K562 treated with DMSO at 1 percent for 12 hours (cell line): Measurements from ENCODE around the gene HNF1A. TPM values are rescaled to one million over a fixed set of nuclear protein-coding genes. Genes with fewer than 3 reads are reported as not detected.

Experiments
- total RNA-seq: library from RNA; unstranded; fragments of 300-600 nt; gene quantifications from 2 replicates; pipeline ENCODE4 v1.2.3, GENCODE V29; 2022; ENCODE audit not compliant: insufficient read depth

The HNF1A gene, protein sequence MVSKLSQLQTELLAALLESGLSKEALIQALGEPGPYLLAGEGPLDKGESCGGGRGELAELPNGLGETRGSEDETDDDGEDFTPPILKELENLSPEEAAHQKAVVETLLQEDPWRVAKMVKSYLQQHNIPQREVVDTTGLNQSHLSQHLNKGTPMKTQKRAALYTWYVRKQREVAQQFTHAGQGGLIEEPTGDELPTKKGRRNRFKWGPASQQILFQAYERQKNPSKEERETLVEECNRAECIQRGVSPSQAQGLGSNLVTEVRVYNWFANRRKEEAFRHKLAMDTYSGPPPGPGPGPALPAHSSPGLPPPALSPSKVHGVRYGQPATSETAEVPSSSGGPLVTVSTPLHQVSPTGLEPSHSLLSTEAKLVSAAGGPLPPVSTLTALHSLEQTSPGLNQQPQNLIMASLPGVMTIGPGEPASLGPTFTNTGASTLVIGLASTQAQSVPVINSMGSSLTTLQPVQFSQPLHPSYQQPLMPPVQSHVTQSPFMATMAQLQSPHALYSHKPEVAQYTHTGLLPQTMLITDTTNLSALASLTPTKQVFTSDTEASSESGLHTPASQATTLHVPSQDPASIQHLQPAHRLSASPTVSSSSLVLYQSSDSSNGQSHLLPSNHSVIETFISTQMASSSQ
- total RNA-seq = not detected in 2 replicates

DNA sequence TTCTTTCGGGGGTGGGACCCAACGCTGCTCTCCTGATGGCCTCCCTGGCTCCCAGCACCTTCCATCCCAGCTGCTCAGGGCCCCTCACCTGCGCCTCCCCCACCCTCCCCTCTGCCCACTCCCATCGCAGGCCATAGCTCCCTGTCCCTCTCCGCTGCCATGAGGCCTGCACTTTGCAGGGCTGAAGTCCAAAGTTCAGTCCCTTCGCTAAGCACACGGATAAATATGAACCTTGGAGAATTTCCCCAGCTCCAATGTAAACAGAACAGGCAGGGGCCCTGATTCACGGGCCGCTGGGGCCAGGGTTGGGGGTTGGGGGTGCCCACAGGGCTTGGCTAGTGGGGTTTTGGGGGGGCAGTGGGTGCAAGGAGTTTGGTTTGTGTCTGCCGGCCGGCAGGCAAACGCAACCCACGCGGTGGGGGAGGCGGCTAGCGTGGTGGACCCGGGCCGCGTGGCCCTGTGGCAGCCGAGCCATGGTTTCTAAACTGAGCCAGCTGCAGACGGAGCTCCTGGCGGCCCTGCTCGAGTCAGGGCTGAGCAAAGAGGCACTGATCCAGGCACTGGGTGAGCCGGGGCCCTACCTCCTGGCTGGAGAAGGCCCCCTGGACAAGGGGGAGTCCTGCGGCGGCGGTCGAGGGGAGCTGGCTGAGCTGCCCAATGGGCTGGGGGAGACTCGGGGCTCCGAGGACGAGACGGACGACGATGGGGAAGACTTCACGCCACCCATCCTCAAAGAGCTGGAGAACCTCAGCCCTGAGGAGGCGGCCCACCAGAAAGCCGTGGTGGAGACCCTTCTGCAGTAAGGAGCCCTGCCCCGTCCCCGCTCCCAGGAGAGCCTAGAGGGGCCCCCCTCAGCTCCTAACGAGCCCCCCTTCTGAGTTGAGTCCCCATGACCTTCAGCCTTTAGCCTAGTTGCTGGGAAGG is at the start of gene HNF1A:
HNF1A (plus strand) TSS at position 248 of the 924 bp plus-strand sequence; CDS start at position 474, 226 bp downstream.

DNA sequence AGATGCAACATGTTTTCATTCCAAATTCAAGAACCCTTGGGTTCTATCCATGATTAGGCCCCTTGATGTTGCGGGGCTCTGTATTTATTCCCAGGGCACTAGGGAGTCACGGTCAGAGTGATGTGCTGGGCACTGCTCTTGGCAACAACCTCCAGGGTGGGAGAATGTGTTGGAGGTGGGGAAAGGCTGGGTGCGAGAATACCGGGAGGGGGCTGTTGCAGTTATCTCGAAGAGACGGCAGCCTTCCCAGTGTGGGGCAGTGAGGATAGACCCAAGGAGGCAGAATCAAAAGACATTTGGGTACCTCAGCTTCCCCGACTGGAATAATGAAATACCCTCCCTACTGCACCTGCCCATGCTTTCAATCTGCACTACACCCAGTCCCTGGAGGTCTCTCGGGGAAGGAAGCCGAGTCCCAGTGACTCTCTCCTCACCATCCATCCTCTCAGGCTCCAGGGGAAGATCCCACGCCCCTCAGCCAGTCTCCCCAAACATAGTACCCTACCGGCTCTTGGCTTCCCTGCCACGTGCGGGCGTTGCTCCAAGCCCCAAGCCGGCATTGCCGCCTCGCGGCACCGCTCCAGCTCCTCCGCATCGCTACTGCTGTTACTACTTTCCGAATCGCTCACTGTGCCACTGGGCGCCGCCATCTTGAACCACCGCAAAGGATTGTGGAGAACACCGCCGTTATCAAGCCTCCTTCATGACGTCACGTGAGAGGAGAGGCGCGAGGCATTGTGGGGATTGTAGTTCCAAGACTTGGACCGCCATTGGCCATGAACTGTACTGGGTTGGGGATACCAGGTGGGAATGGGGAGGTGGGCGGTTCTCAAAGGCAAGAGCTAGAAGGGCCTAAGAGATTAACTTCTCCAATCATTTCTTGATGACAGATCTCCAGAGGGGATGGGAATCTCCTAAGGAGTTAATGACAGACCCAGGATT is 37.8 kb downstream of the HNF1A start, which contains the start of gene C12orf43:
C12orf43 (minus strand) TSS at position 663 of the 942 bp plus-strand sequence; CDS start at position 650, 13 bp downstream.

DNA sequence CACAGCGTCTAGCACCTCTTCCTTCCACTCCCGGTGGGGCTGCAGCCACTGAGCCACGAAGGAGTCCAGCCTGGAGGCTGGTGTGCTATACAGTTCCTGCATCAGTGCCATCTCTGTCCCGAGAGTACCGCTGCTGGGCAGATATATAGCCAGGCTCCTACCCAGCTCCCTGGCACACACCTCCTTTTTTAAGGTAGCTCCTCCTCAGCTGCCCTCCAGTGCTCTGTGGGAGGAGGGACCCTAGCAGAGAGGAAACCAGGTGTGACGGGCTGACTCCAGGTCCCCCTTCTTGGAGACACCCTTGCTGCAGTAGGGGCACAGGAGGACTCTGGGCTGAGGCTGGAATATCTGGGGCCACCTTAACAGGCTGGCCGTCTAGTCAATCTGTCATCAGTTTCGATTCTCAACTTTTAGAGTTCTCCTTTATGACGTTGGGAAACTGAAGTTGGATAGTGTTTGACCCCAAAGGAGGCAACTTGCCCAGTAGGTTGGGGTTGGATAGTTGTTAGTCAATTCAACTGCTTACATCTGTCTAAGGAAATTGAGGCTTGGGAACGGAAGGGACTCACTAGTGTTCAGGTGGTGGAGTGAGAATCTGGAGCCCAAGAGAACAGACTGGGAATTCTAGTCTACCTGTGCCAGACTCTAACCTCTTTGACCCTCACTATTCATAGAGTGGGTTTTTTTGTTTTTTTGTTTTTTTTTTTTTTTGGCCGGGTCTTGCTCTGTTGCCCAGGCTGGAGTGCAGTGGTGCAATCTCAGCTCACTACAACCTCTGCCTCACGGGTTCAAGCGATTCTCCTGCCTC is 60.7 kb downstream of the HNF1A start, which contains the start of gene OASL:
OASL (minus strand) TSS at position 386 of the 808 bp plus-strand sequence; CDS start at position 111, 275 bp downstream.

Other genes starting within 250 kb of the HNF1A start
- 14.5 and 24.3 TPM in 2 replicates for gene SPPL3, start 74.2 kb upstream of the HNF1A start, total RNA-seq
- gene C12orf43, start 37.9 kb downstream of the HNF1A start, total RNA-seq = 4.4 and 8.7 TPM in 2 replicates
- not detected in 2 replicates for gene OASL, start 60.7 kb downstream of the HNF1A start, total RNA-seq
- 2.1 and 8.6 TPM in 2 replicates for gene P2RX7, start 154.3 kb downstream of the HNF1A start, total RNA-seq
- 48.6 and 60.6 TPM in 2 replicates for gene P2RX4, start 231.6 kb downstream of the HNF1A start, total RNA-seq